Suprapubic skin (tissue), 4 donors: ENCODE data around the gene IRAK1. TPM values are rescaled to one million over a fixed set of nuclear protein-coding genes. Genes with fewer than 3 reads are reported as not detected.

Experiments
- DNase-seq, 2 donors: peaks; one replicate each; pipeline ENCODE4 v3.0.0-alpha.2; 2019; ENCODE audit warnings: low spot score in 2 of 2
- H3K27ac ChIP-seq: fragments of 200-600 bp; sonication (generic); one replicate; pipeline ENCODE4 v1.5.1; 2019
- H3K27me3 ChIP-seq: fragments of 200-600 bp; sonication (generic); one replicate; pipeline ENCODE4 v1.5.1; 2019
- H3K36me3 ChIP-seq: fragments of 200-600 bp; sonication (generic); one replicate; pipeline ENCODE4 v1.5.1; 2019
- H3K4me1 ChIP-seq: fragments of 200-600 bp; sonication (generic); one replicate; pipeline ENCODE4 v1.5.1; 2019
- H3K4me3 ChIP-seq: fragments of 200-600 bp; sonication (generic); one replicate; pipeline ENCODE4 v1.5.1; 2019; ENCODE audit warnings: mild to moderate bottlenecking
- H3K9me3 ChIP-seq: fragments of 200-600 bp; sonication (generic); one replicate; pipeline ENCODE4 v1.5.1; 2019
- CTCF ChIP-seq, 2 donors: fragments of 200-600 bp in 1 of 2; fragments of 450-650 bp in 1 of 2; sonication (generic) in 1 of 2; IDR thresholded peaks; one replicate each; pipeline ENCODE4 v1.5.1; 2016 to 2019; ENCODE audit warnings: antibody characterized with exemption in 2 of 2, mild to moderate bottlenecking in 1 of 2, moderate library complexity in 1 of 2
- EP300 ChIP-seq: sonication (generic); formaldehyde crosslinking; IDR thresholded peaks from one replicate; pipeline ENCODE4 v1.6.1; 2017; ENCODE audit warnings: antibody characterized with exemption
- POLR2A ChIP-seq, 2 donors: fragments of 450-650 bp; IDR thresholded peaks; one replicate each; pipeline ENCODE4 v1.6.1; 2017; ENCODE audit warnings: antibody characterized with exemption in 2 of 2, mild to moderate bottlenecking in 2 of 2, moderate library complexity in 2 of 2
- POLR2AphosphoS5 ChIP-seq, 3 donors: sonication (generic); formaldehyde crosslinking; IDR thresholded peaks; one replicate each; pipeline ENCODE4 v1.6.1; 2017; ENCODE audit warnings: antibody characterized with exemption in 3 of 3
- WGBS: methylation state at CpG from one replicate; pipeline ENCODE4 v1.1.5; 2018; 5-methylcytosine and 5-hydroxymethylcytosine counted together
- total RNA-seq, 4 donors: library from RNA; depleted of rRNA; stranded (reverse); fragments of >200 nt; gene quantifications; one replicate each; pipeline ENCODE4 v1.1.0, GENCODE V29; 2016

IRAK1 gene
- total RNA-seq, 4 donors from 2014 or later = 51.3 to 61.5 (median 58.3) TPM

DNA sequence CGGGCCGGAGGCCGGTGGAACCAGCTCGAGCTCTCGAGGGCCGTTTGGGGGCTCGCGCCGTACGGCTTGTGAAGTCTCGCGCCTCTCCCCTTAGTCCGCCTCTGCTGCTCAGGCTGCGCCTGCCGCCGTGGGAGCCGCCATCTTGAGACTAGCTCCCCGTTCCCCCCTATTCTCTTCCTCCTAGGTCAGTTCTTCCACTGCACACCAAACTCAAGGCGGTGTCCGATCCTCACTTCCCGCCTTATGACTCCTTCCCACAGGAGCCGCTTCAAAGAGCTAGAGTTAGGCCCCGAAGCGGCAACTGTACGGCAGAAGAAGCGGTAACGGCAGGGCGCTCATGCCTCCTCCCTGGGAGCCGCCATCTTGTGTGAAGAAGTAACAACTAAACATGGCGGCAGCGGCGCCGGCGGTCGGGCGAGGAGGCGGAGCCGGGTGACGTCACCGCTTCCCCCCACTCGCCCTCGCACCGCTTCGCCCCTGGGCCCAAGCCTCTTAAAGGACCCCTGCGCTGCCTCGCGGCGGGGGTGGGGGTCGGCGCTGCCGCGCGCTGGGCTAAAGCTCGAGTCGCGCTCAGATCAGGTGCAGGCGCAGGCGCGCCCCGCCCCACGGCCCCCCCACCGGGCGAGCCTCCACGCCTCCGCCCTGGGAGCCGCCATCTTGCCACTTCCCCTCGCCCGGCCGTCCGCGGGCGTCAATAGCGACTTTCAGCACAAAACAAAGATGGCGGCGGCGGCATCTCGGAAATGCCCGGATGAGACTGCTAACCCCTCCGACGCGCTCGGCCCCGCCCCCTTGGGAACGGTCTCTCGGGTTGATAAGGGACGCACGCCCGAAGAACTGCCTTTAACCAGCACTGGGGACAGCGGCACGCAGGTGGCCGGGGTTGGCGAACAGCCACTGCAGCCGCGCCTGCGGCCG, 48.0 kb downstream of the IRAK1 start, which contains the start of gene HCFC1:
Gene HCFC1, minus strand, starts transcription at position 369 of the 918 bp plus-strand sequence. CDS start 978 bp downstream, outside the sequence.
- peak; percentile 96 to 97 for DNase-seq
- Histone ChIP-seq H3K4me3 (peak within 1 kb of the TSS; percentile 60), H3K36me3 (no peaks in the 10 kb centered on the region), H3K4me1 (peaks cover 47% of the 10 kb centered on the region), H3K27ac (peak within 1 kb of the TSS; percentile 98), H3K27me3 (no peaks in the 10 kb centered on the region), H3K9me3 (no peaks in the 10 kb centered on the region)
- no peak for TF ChIP-seq EP300
- TF ChIP-seq POLR2AphosphoS5 (IDR thresholded peaks at IDR 0.05) = peak in 2 of 3 donors; percentile 5 to 47
- 14% methylated on average over 55 of the region's 96 CpGs for WGBS

GRCh38 chrX:153971124-153971449, 48.6 kb downstream of the IRAK1 start:
- H3K4me3 ChIP-seq = peak overlapping the region; percentile 60
- TF ChIP-seq POLR2AphosphoS5 (IDR thresholded peaks at IDR 0.05) (no peak), POLR2A (IDR thresholded peaks at IDR 0.05) (peak in 1 of 2 donors; percentile 52), CTCF (IDR thresholded peaks at IDR 0.05) (no peak), EP300 (no peak)
- no CpG with 5 or more reads among the region's 34 CpGs for WGBS
- peaks cover 53% of the 10 kb centered on the region for H3K4me1 ChIP-seq
- H3K27ac ChIP-seq = peak overlapping the region; percentile 98
- DNase-seq = peak; percentile 93 to 95
- no peaks in the 10 kb centered on the region for H3K27me3 ChIP-seq
- no peaks in the 10 kb centered on the region for H3K9me3 ChIP-seq
- H3K36me3 ChIP-seq = no peaks in the 10 kb centered on the region

GRCh38 chrX:153970357-153971123, 49.2 kb downstream of the IRAK1 start:
- peaks cover 58% of the 10 kb centered on the region for H3K4me1 ChIP-seq
- H3K36me3 ChIP-seq = no peaks in the 10 kb centered on the region
- TF ChIP-seq POLR2AphosphoS5 (IDR thresholded peaks at IDR 0.05) (no peak), CTCF (IDR thresholded peaks at IDR 0.05) (no peak), EP300 (no peak), POLR2A (IDR thresholded peaks at IDR 0.05) (no peak)
- DNase-seq = peak in 1 of 2 donors; percentile 66
- no peaks in the 10 kb centered on the region for H3K27me3 ChIP-seq
- peak overlapping the region; percentile 98 for H3K27ac ChIP-seq
- 8% methylated on average over 33 of the region's 49 CpGs for WGBS
- H3K9me3 ChIP-seq = no peaks in the 10 kb centered on the region
- peak overlapping the region; percentile 60 for H3K4me3 ChIP-seq

DNA sequence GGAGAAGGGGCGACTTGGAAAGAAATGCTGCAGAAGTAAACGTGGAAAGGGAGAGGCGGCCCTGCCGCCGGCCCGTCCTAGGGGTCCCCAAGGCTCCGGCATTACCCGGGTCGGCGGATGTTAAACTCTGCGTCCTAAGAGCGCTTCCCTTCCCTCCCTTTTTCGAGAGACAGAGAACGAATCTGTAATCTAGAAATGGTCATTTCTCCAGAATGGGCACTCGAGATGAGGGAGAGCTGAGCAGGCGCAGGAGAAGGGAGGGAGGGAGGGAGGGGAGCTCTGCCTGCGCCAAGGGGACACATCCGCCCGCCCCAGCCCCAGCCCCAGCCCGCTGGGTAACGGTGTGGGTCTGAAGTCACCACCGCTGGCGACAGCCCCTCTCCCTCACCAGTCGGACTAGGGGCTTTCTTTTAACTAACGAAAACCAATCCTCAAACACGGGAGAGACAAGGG, 49.8 kb downstream of the IRAK1 start:
- Histone ChIP-seq H3K27me3 (no peaks in the 10 kb centered on the region), H3K4me3 (peak overlapping the region; percentile 60), H3K27ac (peak overlapping the region; percentile 98), H3K9me3 (no peaks in the 10 kb centered on the region), H3K4me1 (peaks cover 58% of the 10 kb centered on the region), H3K36me3 (no peaks in the 10 kb centered on the region)
- TF ChIP-seq POLR2AphosphoS5 (IDR thresholded peaks at IDR 0.05) (no peak), EP300 (no peak), POLR2A (IDR thresholded peaks at IDR 0.05) (no peak), CTCF (IDR thresholded peaks at IDR 0.05) (no peak)
- DNase-seq = peak in 1 of 2 donors; percentile 72
- WGBS = 27% methylated on average over 26 of the region's 26 CpGs

GRCh38 chrX:153969125-153969903, 50.4 kb downstream of the IRAK1 start:
- peak overlapping the region; percentile 60 for H3K4me3 ChIP-seq
- peaks cover 53% of the 10 kb centered on the region for H3K4me1 ChIP-seq

More at GRCh38 chrX:153969125-153969903, 50.4 kb downstream of the IRAK1 start:
- H3K27me3 ChIP-seq = no peaks in the 10 kb centered on the region
- DNase-seq = peak in 1 of 2 donors; percentile 65
- WGBS = 37% methylated on average over 14 of the region's 25 CpGs
- H3K9me3 ChIP-seq = no peaks in the 10 kb centered on the region
- TF ChIP-seq CTCF (IDR thresholded peaks at IDR 0.05) (no peak), POLR2AphosphoS5 (IDR thresholded peaks at IDR 0.05) (no peak), POLR2A (IDR thresholded peaks at IDR 0.05) (no peak), EP300 (no peak)
- peaks cover under 1% of the 10 kb centered on the region for H3K36me3 ChIP-seq
- H3K27ac ChIP-seq = peak overlapping the region; percentile 98
